Fibroblast of mammary gland (primary cell): ENCODE data around the gene PRDM5.

Experiments used
- DNase-seq: peaks from one replicate; pipeline ENCODE4 v3.0.0-alpha.2; 2010; ENCODE audit warnings: low read depth
- H3K4me3 ChIP-seq: 2 replicates; pipeline ENCODE4 v1.5.1; 2011; ENCODE audit warnings: low read depth, mild to moderate bottlenecking, low read length, moderate library complexity; ENCODE audit not compliant: control insufficient read depth
- CTCF ChIP-seq: conservative IDR thresholded peaks from 2 replicates; pipeline ENCODE4 v1.5.1; 2011; ENCODE audit warnings: low read depth, low read length, inconsistent platforms; ENCODE audit not compliant: control insufficient read depth, insufficient read depth

Gene PRDM5

GRCh38 chr4:120680647-120681228 is 241.8 kb downstream of the PRDM5 start:
- TF ChIP-seq CTCF = no peak
- no peak overlapping the region for H3K4me3 ChIP-seq
- no peak for DNase-seq

- no peak for TF ChIP-seq CTCF
- H3K4me3 ChIP-seq = no peak overlapping the region
- no peak for DNase-seq
Measured at GRCh38 chr4:120673696-120674095, 248.8 kb downstream of the PRDM5 start.

GRCh38 chr4:120672558-120673147 is 249.9 kb downstream of the PRDM5 start:
- DNase-seq = no peak

GRCh38 chr4:120672076-120672475 is 250.4 kb downstream of the PRDM5 start:
- TF ChIP-seq CTCF = no peak
- no peak overlapping the region for H3K4me3 ChIP-seq
- no peak for DNase-seq

More at GRCh38 chr4:120672558-120673147, 249.9 kb downstream of the PRDM5 start:
- no peak overlapping the region for H3K4me3 ChIP-seq
- TF ChIP-seq CTCF = no peak

- TF ChIP-seq CTCF = no peak
- H3K4me3 ChIP-seq = no peak overlapping the region
- DNase-seq = no peak
Measured at GRCh38 chr4:120671538-120671937, 251.0 kb downstream of the PRDM5 start.

GRCh38 chr4:120667102-120667501 is 255.4 kb downstream of the PRDM5 start:
- TF ChIP-seq CTCF = no peak
- no peak for DNase-seq
- H3K4me3 ChIP-seq = no peak overlapping the region
